RWPE2 (cell line): ENCODE results near the gene RAP1GAP.

Experiments
- ATAC-seq: fragments of 200-7000 bp; cut with Tn5 transposase; 3 replicates; pipeline ENCODE4 v1.9.1; 2021; ENCODE audit warnings: low read depth
- DNase-seq: peaks from one replicate; pipeline ENCODE4 v3.0.0-alpha.2; 2020; ENCODE audit warnings: low spot score
- H3K27ac ChIP-seq: fragments of 450-650 bp; 2 replicates; pipeline ENCODE4 v1.5.1; 2017; ENCODE audit warnings: mild to moderate bottlenecking; ENCODE audit not compliant: poor library complexity, severe bottlenecking
- H3K27me3 ChIP-seq: fragments of 250-450 bp; sonication (Bioruptor Pico); 2 replicates; pipeline ENCODE4 v1.5.1; 2021; ENCODE audit warnings: mild to moderate bottlenecking, moderate library complexity; ENCODE audit not compliant: insufficient read depth, poor library complexity, severe bottlenecking
- H3K36me3 ChIP-seq: fragments of 250-450 bp; sonication (Bioruptor Pico); 2 replicates; pipeline ENCODE4 v1.5.1; 2020; ENCODE audit warnings: low read depth, mild to moderate bottlenecking, moderate library complexity
- H3K4me1 ChIP-seq: fragments of 250-450 bp; sonication (Bioruptor Pico); 2 replicates; pipeline ENCODE4 v1.5.1; 2021; ENCODE audit warnings: mild to moderate bottlenecking, moderate library complexity; ENCODE audit not compliant: insufficient read depth, poor library complexity, severe bottlenecking
- H3K4me3 ChIP-seq: fragments of 250-450 bp; sonication (Bioruptor Pico); 2 replicates; pipeline ENCODE4 v1.5.1; 2021; ENCODE audit warnings: mild to moderate bottlenecking, moderate library complexity; ENCODE audit not compliant: severe bottlenecking
- H3K9me3 ChIP-seq: fragments of 250-450 bp; sonication (Bioruptor Pico); 2 replicates; pipeline ENCODE4 v1.5.1; 2021; ENCODE audit warnings: mild to moderate bottlenecking, moderate library complexity; ENCODE audit not compliant: severe bottlenecking
- CTCF ChIP-seq: fragments of 450-650 bp; IDR thresholded peaks from one replicate; pipeline ENCODE4 v1.5.1; 2017; ENCODE audit warnings: mild to moderate bottlenecking, moderate library complexity; ENCODE audit not compliant: poor library complexity, severe bottlenecking

Gene RAP1GAP

GRCh38 chr1:21653744-21654100, 15.4 kb downstream of the RAP1GAP start:
- H3K4me1 ChIP-seq = no peaks in the 10 kb centered on the region
- H3K4me3 ChIP-seq = no peak overlapping the region
- no peaks in the 10 kb centered on the region for H3K36me3 ChIP-seq
- no peaks in the 10 kb centered on the region for H3K9me3 ChIP-seq
- H3K27me3 ChIP-seq = no peaks in the 10 kb centered on the region
- H3K27ac ChIP-seq = no peak overlapping the region
- no peak for ATAC-seq
- no peak for DNase-seq
- TF ChIP-seq CTCF = no peak

GRCh38 chr1:21652937-21653743, 16.0 kb downstream of the RAP1GAP start:
- ATAC-seq = no peak

GRCh38 chr1:21652101-21652936, 16.8 kb downstream of the RAP1GAP start:
- H3K27ac ChIP-seq = no peak overlapping the region
- H3K4me1 ChIP-seq = no peaks in the 10 kb centered on the region
- TF ChIP-seq CTCF = no peak
- H3K36me3 ChIP-seq = no peaks in the 10 kb centered on the region
- no peaks in the 10 kb centered on the region for H3K9me3 ChIP-seq
- ATAC-seq (no peak), DNase-seq (no peak)
- H3K27me3 ChIP-seq = no peaks in the 10 kb centered on the region
- H3K4me3 ChIP-seq = no peak overlapping the region

More at GRCh38 chr1:21652937-21653743, 16.0 kb downstream of the RAP1GAP start:
- H3K4me3 ChIP-seq = no peak overlapping the region
- no peak for DNase-seq
- no peak for TF ChIP-seq CTCF
- no peaks in the 10 kb centered on the region for H3K36me3 ChIP-seq
- H3K27ac ChIP-seq = no peak overlapping the region
- H3K27me3 ChIP-seq = no peaks in the 10 kb centered on the region
- no peaks in the 10 kb centered on the region for H3K4me1 ChIP-seq
- H3K9me3 ChIP-seq = no peaks in the 10 kb centered on the region

- no peak for TF ChIP-seq CTCF
- H3K9me3 ChIP-seq = no peaks in the 10 kb centered on the region
- H3K4me1 ChIP-seq = no peaks in the 10 kb centered on the region
- ATAC-seq (peak; percentile 49; the same call in 2 of the 3 replicates), DNase-seq (no peak)
- H3K27ac ChIP-seq = no peak overlapping the region
- no peaks in the 10 kb centered on the region for H3K27me3 ChIP-seq
- peak overlapping the region; percentile 29 for H3K4me3 ChIP-seq
- no peaks in the 10 kb centered on the region for H3K36me3 ChIP-seq
Observed at GRCh38 chr1:21651214-21652042, 17.7 kb downstream of the RAP1GAP start.
